Stimulated activated CD4-positive, alpha-beta T cell treated with anti-CD3 and anti-CD28 coated beads, Interleukin-2, amount 100 ng/mL, for 4 hours (primary cell): ENCODE results near the gene EEIG1.

Experiments used
- DNase-seq: peaks from one replicate; pipeline ENCODE4 v3.0.0-alpha.2; 2020; ENCODE audit warnings: low read depth

The EEIG1 gene

GRCh38 chr9:127959841-127960409 is 20.9 kb downstream of the EEIG1 start:
- DNase-seq, result no peak

- no peak for DNase-seq
These were observed 21.4 kb downstream of the EEIG1 start for GRCh38 chr9:127959398-127959797.

DNA sequence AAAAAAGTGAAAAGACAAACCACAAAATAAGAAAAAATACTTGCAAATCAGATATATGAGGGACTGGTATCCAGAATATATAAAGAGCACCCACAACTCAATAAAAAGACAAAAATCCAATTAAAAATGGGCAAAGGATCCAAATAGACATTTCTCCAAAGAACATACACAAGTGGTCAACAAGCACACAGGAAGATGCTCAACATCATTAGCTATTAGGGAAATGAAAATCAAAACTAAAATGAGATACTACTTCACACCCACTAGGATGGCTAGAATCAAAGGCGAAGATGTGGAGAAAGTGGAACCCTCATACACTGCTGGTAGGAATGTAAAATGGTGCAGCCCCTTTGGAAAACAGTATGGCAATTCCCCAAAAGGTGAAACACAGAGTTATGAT is 22.1 kb downstream of the EEIG1 start:
- DNase-seq, result no peak

GRCh38 chr9:127955294-127956015 is 25.3 kb downstream of the EEIG1 start:
- peak; percentile 88 for DNase-seq

- DNase-seq, result no peak
These were observed 25.9 kb downstream of the EEIG1 start for GRCh38 chr9:127954831-127955293.

DNA sequence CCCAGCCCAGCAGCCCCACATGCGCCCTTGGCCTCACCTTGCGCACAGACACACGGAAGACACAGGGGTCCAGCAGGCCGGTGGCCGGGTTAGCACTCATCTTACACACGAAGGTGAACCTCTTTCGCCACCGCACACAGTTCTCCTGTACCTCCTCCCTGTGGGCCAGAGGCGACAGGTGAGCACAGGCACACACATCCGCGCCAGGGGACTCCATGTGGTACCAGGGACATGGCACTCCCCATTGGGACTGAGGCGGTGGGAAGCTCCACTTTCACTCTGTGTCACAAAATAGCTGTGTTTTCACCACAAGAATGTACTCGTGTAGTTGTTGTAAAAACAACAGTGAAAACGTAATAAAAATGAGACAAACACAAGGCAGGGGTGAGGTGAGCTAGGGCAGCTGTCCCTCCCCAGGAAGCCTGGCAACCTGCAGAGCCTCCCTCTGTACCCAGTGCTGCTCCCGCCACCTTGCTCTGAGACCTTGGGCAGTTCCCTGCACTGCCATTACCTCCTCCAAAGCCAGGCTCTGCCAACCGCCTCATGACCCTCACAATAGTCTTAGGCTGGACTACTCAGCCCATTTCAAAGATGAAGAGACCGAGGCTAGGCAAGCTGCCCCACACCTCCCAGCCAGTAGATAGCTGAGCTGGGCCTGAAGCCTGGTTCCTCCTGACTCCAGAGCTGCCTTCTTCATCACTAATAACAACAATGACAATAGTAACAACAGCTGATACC is 26.9 kb downstream of the EEIG1 start:
- DNase-seq, result no peak

DNA sequence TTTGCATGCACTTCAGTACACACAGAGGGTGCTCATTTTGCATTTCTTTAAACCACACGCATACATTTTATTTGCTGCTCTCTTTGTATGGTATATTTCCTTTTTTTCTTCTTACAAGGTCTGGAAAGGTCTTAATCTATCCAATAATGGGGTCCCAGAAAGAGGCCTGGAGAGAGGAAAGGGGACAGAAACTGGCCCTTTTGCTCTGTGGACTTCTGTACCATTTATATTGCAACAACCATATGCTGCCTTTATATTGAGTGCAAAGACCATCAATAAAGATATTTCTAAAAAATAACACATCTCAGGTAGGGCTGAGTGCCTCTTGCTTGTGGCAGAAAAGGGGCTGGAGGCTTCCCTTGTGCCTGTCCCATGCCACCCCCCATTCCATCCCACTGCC is 27.6 kb downstream of the EEIG1 start:
- DNase-seq, result no peak

DNA sequence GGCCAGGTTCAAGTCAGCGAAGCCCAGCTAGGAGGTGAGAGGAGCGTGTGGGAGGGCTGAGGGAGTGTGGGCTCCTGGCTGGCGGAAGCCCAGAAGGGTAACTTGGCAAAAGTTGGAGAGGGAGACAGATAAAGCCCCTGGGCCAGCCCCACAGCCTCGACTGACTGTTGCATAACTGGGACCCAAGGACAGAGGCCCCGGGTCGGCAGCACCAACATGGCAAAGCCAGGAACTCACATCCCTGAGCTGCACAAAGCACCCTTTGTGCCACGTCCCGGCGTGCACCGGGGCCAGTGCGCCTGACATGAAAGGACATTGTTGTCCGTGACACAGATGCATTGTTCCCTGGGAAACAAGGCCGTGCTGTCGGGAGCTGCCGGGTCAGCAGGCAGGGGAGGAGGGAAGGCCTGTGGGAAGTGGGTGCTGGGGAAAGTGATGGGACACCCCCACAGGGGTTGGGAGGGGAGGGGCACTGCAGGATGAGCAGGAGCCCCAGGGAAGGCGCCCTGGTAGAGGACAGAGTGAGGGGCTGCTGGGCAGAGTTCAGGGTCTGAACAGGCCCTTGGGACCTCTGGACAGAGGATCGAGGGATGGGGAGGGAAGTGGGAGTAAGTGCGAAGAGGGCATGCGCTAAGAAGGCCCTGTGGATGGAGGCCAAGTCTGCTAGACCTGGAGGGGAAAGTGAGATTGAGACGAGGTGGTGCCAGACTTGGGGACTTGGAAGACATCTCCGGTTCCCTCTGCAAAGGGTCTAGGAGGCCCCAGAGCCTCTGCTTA is 30.1 kb downstream of the EEIG1 start:
- DNase-seq, result no peak

DNA sequence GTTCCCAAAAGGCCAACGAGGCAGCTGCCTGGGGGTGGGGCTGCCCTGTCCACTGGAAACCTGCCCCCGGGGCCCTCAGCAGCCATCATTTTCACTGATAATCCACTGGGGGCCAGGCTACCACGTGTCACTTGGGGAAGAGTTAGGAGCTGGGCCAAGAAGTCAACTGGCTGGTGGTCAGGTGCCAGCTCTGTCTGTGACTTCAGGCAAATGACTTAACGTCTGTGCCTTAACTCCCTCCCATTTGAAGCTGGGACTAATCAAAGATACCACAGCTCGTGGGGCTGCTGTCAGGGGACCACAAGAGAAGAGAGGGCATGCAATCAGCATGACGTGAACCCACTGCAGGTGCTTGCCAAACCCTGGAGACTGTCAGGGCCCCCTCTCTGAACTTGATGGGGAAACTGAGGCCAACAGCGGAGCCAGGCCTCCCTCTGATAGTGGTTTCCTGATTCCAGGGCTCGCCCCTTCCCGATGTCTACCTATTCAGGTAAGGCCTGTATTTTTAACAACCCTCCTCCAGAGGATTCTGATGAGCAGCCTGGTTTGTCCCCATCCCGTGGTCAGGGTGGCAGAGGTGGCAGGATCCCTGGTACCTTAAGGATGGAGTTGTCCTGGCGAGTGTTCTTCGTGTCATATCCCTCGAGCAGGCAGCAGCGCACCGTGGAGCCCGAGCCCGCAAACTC is 30.8 kb downstream of the EEIG1 start:
- DNase-seq, result no peak

GRCh38 chr9:127947841-127948710 is 32.7 kb downstream of the EEIG1 start:
- DNase-seq, result no peak

DNA sequence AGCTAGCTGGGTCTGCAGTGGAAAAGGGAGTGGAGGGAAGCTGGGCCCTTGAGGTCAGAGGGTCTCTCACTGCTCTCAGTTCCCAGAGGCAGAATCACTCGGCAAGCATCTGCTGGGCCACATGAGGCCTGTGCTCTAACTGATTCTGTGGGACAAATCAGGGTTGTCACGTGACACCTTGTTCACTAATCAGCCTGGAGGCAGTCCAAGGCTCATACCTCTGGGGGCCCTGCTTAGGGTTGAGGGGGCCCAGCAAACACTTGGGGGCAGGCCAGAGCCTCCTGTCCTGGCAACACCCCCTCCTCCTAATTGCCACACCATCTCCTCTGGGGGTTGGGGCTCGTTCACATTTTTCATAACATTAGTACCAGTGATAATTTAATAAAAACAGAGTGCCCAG is 34.1 kb downstream of the EEIG1 start:
- DNase-seq, result no peak

DNA sequence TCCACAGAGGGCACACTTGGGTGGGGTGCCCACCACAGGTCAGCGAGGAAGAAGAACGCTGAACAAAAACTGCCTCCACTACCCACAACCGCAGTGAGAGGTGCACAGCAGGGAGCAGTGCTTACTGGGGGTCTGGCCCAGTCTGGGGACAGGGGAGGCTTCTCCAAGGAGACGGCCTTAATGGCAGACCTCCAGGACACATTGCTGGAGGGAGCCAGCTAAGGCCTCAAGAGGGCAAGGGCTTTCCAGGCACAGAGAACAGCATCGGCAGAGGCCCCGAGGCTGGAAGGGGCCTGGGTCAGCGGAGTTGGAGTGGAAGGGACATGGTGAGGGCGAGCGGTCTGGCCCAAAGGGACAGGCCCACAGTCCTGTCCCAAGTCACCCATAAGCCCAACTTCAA is 34.8 kb downstream of the EEIG1 start:
- no peak for DNase-seq

DNA sequence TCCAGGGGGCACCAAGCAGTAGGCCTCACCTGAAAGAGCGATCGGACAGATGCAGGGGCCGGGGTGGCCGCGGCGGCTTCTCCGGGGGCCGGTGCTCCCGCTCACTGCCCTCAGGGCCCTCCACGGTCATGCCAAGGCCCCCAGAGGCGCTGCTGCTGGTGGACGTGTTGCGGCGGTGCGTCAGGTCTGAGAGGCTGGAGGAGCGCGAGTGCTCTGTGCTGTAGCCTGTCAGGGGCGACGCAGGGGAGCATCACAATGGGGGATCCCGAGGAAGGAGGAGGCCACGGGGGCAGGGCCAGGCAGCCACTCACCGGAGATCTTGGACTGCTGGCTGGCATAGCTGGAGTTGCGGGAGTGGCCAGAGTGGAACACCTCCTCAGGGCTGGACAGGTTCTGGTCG is 35.5 kb downstream of the EEIG1 start:
- no peak for DNase-seq

- no peak for DNase-seq
These were observed 36.1 kb downstream of the EEIG1 start for GRCh38 chr9:127944586-127945218.

- peak; percentile 74 for DNase-seq
These were observed 37.1 kb downstream of the EEIG1 start for GRCh38 chr9:127943731-127944144.

DNA sequence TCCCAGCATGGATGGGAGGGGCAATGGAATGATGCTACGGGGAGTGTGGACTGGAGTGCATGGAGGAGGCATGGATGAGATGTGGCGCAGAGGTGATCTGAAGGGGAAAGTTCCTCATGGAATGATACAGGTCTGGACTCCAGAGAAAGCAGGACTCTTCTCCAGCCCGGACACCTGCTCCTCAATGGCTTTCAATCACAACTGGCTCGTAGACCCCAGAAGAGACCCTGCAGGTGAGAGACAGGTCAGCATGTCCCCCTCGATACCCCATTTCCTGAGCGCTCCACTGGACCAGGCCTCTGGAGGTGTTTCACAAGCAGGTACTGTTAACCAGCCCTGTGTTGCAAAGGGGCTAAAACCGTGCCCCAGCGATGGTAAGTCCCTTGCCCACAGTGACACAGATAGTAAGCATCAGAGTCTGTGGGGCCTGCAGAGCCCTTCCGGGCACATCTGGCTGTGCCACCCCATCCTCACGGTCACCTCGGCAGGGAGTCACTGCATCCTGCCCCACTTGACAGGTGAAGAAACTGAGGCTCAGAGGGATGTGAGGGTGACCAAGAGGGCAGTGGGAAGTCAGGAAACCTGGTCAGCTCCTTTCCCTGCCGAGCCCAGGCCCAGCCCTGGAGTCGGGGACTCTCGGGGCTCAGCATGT is 37.7 kb downstream of the EEIG1 start:
- no peak for DNase-seq

- DNase-seq, result no peak
These were observed 38.4 kb downstream of the EEIG1 start for GRCh38 chr9:127942216-127943010.

DNA sequence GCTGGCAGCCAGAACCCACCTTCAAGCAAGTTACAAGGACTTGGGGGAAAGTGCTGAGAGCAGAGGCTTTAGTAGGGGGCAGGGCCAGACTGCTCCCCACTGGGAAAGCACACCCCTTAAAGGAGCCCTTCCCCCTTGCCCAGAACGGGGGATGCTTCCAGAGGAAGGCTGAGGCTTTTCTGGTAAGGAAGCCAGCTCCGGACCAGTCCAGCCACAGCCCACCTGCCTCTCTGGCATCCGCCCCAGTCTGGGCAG is 38.9 kb downstream of the EEIG1 start:
- no peak for DNase-seq
